Liver (tissue), 9 donors: ENCODE results near the gene AKAP7. TPM values are rescaled to one million over a fixed set of nuclear protein-coding genes. Genes with fewer than 3 reads are reported as not detected.
A peak's percentile ranks its signal among the peaks of the same experiment; 100 is the strongest.

Source experiments
- DNase-seq: peaks from one replicate; pipeline ENCODE4 v3.0.0-alpha.2; 2017; ENCODE audit warnings: low spot score
- H3K27ac ChIP-seq, 2 donors: one replicate each; pipeline ENCODE4 v1.7.0; 2013; ENCODE audit warnings: inconsistent platforms in 2 of 2, low read length in 2 of 2, control low read depth in 1 of 2, low read depth in 1 of 2, mild to moderate bottlenecking in 1 of 2
- H3K27me3 ChIP-seq, 4 donors: one replicate each; pipeline versions ENCODE4 v1.6.1 to v1.7.0; 2013; ENCODE audit warnings: low read length in 3 of 4, inconsistent platforms in 1 of 4, mild to moderate bottlenecking in 1 of 4, moderate library complexity in 1 of 4; ENCODE audit not compliant: control insufficient read depth in 4 of 4, insufficient read depth in 4 of 4
- H3K36me3 ChIP-seq, 4 donors: one replicate each; pipeline versions ENCODE4 v1.6.1 to v1.7.0; 2013; ENCODE audit warnings: low read length in 3 of 4, mild to moderate bottlenecking in 3 of 4, low read depth in 1 of 4, moderate library complexity in 1 of 4; ENCODE audit not compliant: control insufficient read depth in 4 of 4, insufficient read depth in 3 of 4
- H3K4me1 ChIP-seq, 4 donors: one replicate each; pipeline versions ENCODE4 v1.6.1 to v1.7.0; 2013; ENCODE audit warnings: low read length in 3 of 4, mild to moderate bottlenecking in 3 of 4, moderate library complexity in 1 of 4; ENCODE audit not compliant: control insufficient read depth in 4 of 4, insufficient read depth in 4 of 4
- H3K4me3 ChIP-seq, 3 donors: one replicate each; pipeline versions ENCODE4 v1.6.1 to v1.7.0; 2013; ENCODE audit warnings: low read length in 3 of 3, control low read depth in 1 of 3, low read depth in 1 of 3, mild to moderate bottlenecking in 1 of 3
- H3K9ac ChIP-seq, 2 donors: one replicate each; pipeline ENCODE4 v1.7.0; 2013; ENCODE audit warnings: low read length in 2 of 2, mild to moderate bottlenecking in 2 of 2, moderate library complexity in 2 of 2, control low read depth in 1 of 2, low read depth in 1 of 2
- H3K9me3 ChIP-seq, 4 donors: one replicate each; pipeline versions ENCODE4 v1.6.1 to v1.7.0; 2013; ENCODE audit warnings: low read length in 3 of 4; ENCODE audit not compliant: control insufficient read depth in 4 of 4
- ATF3 ChIP-seq: IDR thresholded peaks from 2 replicates; pipeline ENCODE4 v1.6.1; 2016; ENCODE audit warnings: antibody characterized with exemption
- CTCF ChIP-seq: fragments of 150-350 bp; IDR thresholded peaks from 2 replicates; pipeline ENCODE4 v1.5.1; 2017; ENCODE audit warnings: improper control_type of control experiment, low read depth, low read length; ENCODE audit not compliant: missing input control
- EGR1 ChIP-seq, 2 donors: IDR thresholded peaks; 2 replicates each; pipeline ENCODE4 v1.6.1; 2016 to 2018; ENCODE audit warnings: antibody characterized with exemption in 2 of 2, low read depth in 2 of 2
- FOXA1 ChIP-seq: IDR thresholded peaks from 2 replicates; pipeline ENCODE4 v1.6.1; 2016; ENCODE audit warnings: antibody characterized with exemption
- FOXA2 ChIP-seq: IDR thresholded peaks from 2 replicates; pipeline ENCODE4 v1.6.1; 2016; ENCODE audit warnings: antibody characterized with exemption
- GABPA ChIP-seq, 2 donors: IDR thresholded peaks in 1 of 2; conservative IDR thresholded peaks in 1 of 2; 2 replicates each; pipeline ENCODE4 v1.6.1; 2016; ENCODE audit warnings: antibody characterized with exemption in 2 of 2, mild to moderate bottlenecking in 1 of 2, moderate library complexity in 1 of 2
- HNF4A ChIP-seq, 2 donors: conservative IDR thresholded peaks; 2 replicates each; pipeline ENCODE4 v1.6.1; 2016; ENCODE audit warnings: antibody characterized with exemption in 2 of 2, mild to moderate bottlenecking in 2 of 2
- HNF4G ChIP-seq: IDR thresholded peaks from 2 replicates; pipeline ENCODE4 v1.6.1; 2016; ENCODE audit warnings: antibody characterized with exemption
- JUND ChIP-seq, 2 donors: IDR thresholded peaks; 2 replicates each; pipeline ENCODE4 v1.6.1; 2016; ENCODE audit warnings: antibody characterized with exemption in 2 of 2
- MAX ChIP-seq: IDR thresholded peaks from 2 replicates; pipeline ENCODE4 v1.6.1; 2016; ENCODE audit warnings: antibody characterized with exemption
- NR2F2 ChIP-seq: IDR thresholded peaks from 2 replicates; pipeline ENCODE4 v1.6.1; 2016; ENCODE audit warnings: antibody characterized with exemption
- RAD21 ChIP-seq, 2 donors: IDR thresholded peaks; 2 replicates each; pipeline ENCODE4 v1.6.1; 2016; ENCODE audit warnings: antibody characterized with exemption in 2 of 2, mild to moderate bottlenecking in 2 of 2
- REST ChIP-seq: IDR thresholded peaks from 2 replicates; pipeline ENCODE4 v1.6.1; 2016; ENCODE audit warnings: antibody characterized with exemption, mild to moderate bottlenecking
- RXRA ChIP-seq, 2 donors: IDR thresholded peaks; 2 replicates each; pipeline ENCODE4 v1.6.1; 2017 to 2018; ENCODE audit warnings: antibody characterized with exemption in 2 of 2, mild to moderate bottlenecking in 1 of 2
- SP1 ChIP-seq: IDR thresholded peaks from 2 replicates; pipeline ENCODE4 v1.6.1; 2018; ENCODE audit warnings: antibody characterized with exemption, mild to moderate bottlenecking
- TAF1 ChIP-seq: conservative IDR thresholded peaks from 2 replicates; pipeline ENCODE4 v1.6.1; 2016; ENCODE audit warnings: antibody characterized with exemption, mild to moderate bottlenecking
- YY1 ChIP-seq: IDR thresholded peaks from 2 replicates; pipeline ENCODE4 v1.6.1; 2016; ENCODE audit warnings: antibody characterized with exemption, mild to moderate bottlenecking
- ZBTB33 ChIP-seq: IDR thresholded peaks from 2 replicates; pipeline ENCODE4 v1.6.1; 2016; ENCODE audit warnings: antibody characterized with exemption
- WGBS: extraction: QIAGEN DNeasy Blood & Tissue Kit; methylation state at CpG from one replicate; pipeline ENCODE4 v1.1.7; 2013; 5-methylcytosine and 5-hydroxymethylcytosine counted together
- polyA plus RNA-seq, 2 donors: library from polyadenylated mRNA; stranded (reverse) in 1 of 2; unstranded in 1 of 2; fragments of 200-250 nt in 1 of 2; fragments of >200 nt in 1 of 2; fragmentation: Nextera tagmentation in 1 of 2; extraction: Ambion mirVana in 1 of 2; gene quantifications; one replicate each; pipeline versions ENCODE4 v1.2.1 to v1.2.3, GENCODE V29; 2013 to 2015
- total RNA-seq, 2 donors: library from RNA; depleted of rRNA; stranded (reverse); fragments of >200 nt; gene quantifications; one replicate each; pipeline ENCODE4 v1.2.3, GENCODE V29; 2014
- donor health status: healthy.
- donor health status: healthy.
- donor health status: healthy.
- donor health status: healthy.
- donor health status: healthy.

Gene AKAP7
- total and polyA plus RNA-seq, 4 donors, result 7.9 to 25.4 (median 17.7) TPM

- no peaks in the 10 kb centered on the region for H3K36me3 ChIP-seq
- no peaks in the 10 kb centered on the region for H3K9me3 ChIP-seq
- WGBS, result 8% methylated on average over 17 of the region's 17 CpGs
- peak overlapping the region; percentile 96 to 97 (median 97) for H3K4me3 ChIP-seq
- peak; percentile 27 for TF ChIP-seq MAX
- TF ChIP-seq SP1, result peak; percentile 50
- TF ChIP-seq RAD21 (IDR thresholded peaks at IDR 0.05), result no peak
- peak; percentile 36 for TF ChIP-seq ZBTB33
- TF ChIP-seq YY1, result no peak
- TF ChIP-seq HNF4G, result peak; percentile 40
- TF ChIP-seq GABPA (IDR thresholded peaks at IDR 0.05 in 1 of 2, conservative IDR thresholded peaks at IDR 0.05 in 1 of 2), result no peak
- TF ChIP-seq HNF4A (conservative IDR thresholded peaks at IDR 0.05), result peak; percentile 83 to 84
- no peak for TF ChIP-seq ATF3
- TF ChIP-seq CTCF, result no peak
- TF ChIP-seq REST, result peak; percentile 23
- TF ChIP-seq FOXA1, result no peak
- no peak for TF ChIP-seq TAF1
- no peak for TF ChIP-seq FOXA2
- peak; percentile 34 for TF ChIP-seq NR2F2
- no peak for TF ChIP-seq JUND (IDR thresholded peaks at IDR 0.05)
- peak; percentile 52 to 57 for TF ChIP-seq RXRA (IDR thresholded peaks at IDR 0.05)
- TF ChIP-seq EGR1 (IDR thresholded peaks at IDR 0.05; ENCODE audit: low read depth in 2 of 2), result no peak
- H3K9ac ChIP-seq, result peak overlapping the region; percentile 7 to 84
- no peaks in the 10 kb centered on the region for H3K27me3 ChIP-seq
- DNase-seq, result no peak
- H3K27ac ChIP-seq, result peak overlapping the region; percentile 92 to 93
- peaks cover 3 to 16% (median 5%) of the 10 kb centered on the region in 4 donors for H3K4me1 ChIP-seq
Observed at GRCh38 chr6:131136021-131136786, 937 bp downstream of the AKAP7 start.
